Stromal cell of bone marrow (primary cell): ENCODE measurements around the gene SLC13A4.
"Not testable (repeated sequence)": the region's sequence is repeated elsewhere in the genome, so short reads cannot be mapped to it uniquely, and the experiment has no call there.

Source experiments
- DNase-seq: peaks from one replicate; pipeline ENCODE4 v3.0.0-alpha.2; 2012; ENCODE audit warnings: low read depth

SLC13A4 gene

GRCh38 chr7:135692055-135692454, 35.9 kb downstream of the SLC13A4 start:
- DNase-seq = no peak

GRCh38 chr7:135690566-135690965, 37.4 kb downstream of the SLC13A4 start:
- DNase-seq = peak; percentile 27

DNA sequence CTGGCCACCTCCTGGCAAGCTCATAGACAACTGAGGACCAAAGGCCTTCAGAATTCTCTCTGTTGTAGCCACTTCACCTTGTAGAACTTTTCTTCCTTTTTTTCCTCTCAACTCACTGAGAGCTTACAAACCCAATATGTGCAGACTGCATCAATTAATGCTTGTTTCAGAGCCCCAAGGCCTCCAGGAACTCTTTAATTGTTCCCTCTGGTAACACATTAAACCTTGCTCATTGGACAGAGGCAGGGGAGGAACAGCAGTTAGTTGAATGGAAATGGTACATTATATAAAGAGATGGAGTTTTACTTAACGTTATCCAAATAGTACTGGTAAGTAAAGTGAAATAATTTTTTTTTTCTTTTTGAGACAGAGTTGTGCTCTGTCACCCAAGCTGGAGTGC, 40.5 kb downstream of the SLC13A4 start:
- no peak for DNase-seq

DNA sequence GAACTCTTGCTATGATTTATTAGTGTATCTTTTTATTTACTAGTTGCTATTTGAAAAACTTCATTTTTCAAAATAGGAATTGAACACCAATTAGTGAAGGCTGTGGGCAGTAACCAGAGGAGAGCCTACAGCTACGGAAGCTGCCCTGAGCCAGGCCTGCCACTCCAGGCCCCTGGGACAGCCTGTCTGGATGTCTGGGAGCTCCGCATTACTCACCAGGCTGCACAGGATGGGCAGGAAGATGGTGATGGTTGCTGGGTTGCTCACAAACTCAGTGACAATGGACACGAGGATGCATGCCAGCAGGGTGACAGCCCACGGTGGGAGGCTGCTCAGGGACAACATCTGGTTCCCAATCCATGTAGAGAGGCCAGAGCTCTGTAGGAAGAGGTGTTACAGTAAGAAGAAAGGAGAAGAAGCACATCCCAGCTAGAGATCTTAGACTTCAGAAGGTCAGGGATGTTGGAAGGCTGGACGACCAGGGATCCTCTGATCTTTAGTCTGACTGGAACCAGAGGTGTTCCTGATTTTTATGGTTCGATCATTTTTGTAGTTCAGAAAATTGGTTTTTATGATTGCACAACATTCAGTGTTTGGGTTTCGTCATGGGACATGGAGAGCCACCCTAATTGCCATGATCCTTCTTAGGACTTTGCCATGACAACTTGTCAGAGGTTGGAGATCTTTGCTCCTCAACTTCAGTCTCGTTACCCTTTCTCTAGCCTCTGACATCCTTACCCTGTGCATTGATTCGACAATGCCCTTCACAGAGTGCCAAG, 42.5 kb downstream of the SLC13A4 start:
- DNase-seq = no peak

- DNase-seq = no peak
These were observed 43.3 kb downstream of the SLC13A4 start for GRCh38 chr7:135684699-135685098.

DNA sequence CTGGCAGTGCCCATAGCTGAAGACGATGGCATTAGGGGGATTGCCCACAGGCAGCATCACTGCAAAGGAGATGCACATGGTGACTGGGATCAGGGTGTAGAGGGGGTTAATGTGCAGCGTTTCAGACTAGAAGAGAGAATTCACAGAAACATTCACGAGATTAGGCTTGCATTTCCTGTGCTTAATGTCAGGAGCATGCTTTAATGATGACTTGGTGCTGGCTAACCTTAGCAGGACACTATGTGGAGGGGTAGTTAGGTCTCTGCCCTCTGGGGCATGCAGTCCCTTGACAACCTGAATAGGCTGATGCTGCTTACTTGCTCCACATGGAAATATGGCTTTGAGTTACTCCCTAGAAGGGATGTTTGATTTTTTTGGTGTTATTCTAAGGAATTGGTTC, 43.9 kb downstream of the SLC13A4 start:
- no peak for DNase-seq

DNA sequence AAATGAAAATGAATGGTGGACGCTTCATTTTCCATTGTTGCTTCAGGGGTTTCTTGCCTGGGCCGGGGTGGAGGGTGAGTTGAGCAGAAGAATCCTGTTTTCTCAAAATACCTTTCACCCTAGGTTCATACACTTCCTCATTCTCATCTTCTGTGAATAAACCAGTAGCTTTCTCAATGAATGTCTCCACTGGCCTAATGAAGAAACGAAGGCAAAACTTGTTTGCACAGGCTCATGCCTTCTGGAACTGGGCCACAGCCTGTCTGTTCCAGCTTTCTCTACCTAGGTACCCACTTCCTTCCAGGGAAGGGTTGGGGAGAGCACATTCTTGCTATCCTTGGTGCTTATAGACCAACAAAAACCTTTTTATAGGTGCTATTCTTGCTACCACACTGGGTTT, 44.4 kb downstream of the SLC13A4 start:
- no peak for DNase-seq

GRCh38 chr7:135682191-135682590, 45.8 kb downstream of the SLC13A4 start:
- DNase-seq = no peak

- no peak for DNase-seq
These were observed 46.2 kb downstream of the SLC13A4 start for GRCh38 chr7:135681762-135682161.

DNA sequence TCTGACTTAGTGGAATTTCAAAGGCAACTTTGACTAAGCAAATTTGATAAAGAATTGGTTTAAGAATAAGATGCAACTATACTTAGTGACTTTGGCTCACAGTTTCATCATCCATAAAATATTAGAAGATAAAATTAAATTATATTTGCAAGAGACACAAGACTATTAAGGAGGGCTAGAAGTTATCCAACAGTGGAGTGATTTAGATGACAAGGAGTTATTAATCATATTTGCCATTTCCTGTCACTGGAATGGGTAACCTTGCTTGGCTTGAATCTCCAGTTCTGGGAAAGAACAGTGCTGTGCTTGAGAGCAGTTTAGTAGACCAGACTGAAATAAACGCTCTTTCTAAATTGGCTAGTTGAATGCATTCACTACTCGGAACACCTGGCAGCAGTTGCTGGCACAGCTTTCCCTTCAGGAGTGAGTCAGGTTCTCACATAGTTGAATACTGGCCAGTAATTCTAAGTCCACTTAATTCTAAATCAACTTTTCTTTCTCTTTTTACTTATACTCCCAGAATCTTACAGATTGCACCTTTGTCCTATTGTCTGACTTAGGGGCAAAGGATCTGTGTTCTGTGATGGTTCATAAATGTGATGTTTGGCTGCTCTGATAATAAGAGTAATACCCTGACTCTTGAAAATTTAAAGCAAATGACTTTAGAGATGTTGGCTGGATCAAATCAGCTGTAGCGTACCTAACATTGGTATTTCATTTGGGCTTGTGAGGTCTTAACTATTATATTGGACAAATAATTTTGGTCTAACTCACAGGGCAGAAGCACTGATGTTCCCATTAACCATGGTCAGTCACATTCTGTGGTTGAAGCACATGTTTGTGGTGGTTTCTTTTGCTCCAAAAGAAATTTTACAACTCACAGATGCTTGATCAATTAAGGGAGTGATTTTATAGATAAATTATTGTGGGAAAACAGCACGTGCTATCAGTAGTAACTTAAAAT, 49.1 kb downstream of the SLC13A4 start:
- DNase-seq = no peak

GRCh38 chr7:135673360-135673706, 54.7 kb downstream of the SLC13A4 start:
- DNase-seq = no peak

GRCh38 chr7:135672560-135673359, 55.2 kb downstream of the SLC13A4 start:
- DNase-seq = peak; percentile 65

DNA sequence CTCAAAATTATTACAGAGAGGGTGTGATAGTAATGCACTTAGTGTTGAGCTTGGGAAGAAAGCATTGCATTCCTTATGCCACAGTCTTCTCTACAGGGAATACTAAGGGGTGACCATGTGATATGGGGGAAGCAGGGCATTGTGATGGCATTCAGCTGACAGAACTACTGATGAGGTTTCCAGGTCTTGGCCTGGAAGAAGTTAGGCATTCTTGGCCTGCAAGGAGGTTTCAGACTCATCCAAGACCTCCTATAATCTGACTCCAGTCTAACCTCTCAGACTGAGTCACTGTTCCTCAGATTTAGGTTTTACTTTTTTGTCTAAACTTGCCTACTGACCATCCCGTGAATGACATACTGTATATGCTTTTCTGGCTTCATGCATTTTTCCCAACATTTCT, 57.8 kb downstream of the SLC13A4 start:
- peak; percentile 82 for DNase-seq

DNA sequence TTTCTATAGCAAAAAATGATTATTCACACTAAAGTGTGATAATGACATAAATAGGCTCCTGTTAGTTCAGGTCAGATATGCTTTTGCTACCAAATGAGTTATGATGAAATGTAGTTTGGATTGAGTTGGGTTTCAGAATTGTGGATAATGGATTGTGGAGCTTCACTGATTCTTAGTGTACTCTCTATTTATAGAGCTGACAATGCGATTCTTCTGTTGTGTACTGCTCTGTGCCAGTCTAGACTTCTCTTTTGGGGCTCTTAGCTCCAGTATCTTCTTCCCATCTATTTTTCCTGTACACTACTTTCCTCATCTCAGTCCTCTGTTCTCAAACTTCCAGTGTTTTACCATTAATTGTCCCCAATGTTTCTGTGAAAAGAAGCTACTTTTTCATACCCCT, 58.2 kb downstream of the SLC13A4 start:
- DNase-seq = no peak

DNA sequence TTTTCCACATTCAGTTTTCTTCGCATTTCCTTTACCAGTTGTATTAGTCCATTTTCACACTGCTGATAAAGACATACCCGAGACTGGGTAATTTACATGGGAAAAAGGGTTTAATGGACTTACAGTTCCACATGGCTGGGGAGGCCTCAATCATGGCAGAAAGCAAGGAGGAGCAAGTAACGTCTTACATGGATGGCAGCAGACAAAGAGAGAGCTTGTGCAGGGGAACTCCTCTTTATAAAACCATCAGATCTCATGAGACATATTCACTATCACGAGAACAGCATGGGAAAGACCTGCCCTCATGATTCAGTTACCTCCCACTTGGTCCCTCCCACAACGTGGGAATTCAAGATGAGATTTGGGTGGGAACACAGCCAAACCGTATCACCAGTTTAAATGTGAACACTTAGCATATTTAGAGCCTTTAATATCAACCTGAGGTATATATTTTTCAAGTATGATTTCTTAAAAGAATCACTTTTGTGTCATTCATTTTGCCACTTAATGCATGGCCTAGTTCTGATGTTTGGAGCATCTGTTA, 59.1 kb downstream of the SLC13A4 start:
- not testable (repeated sequence) for DNase-seq

GRCh38 chr7:135667626-135668025, 60.4 kb downstream of the SLC13A4 start:
- not testable (repeated sequence) for DNase-seq

GRCh38 chr7:135666846-135667245, 61.1 kb downstream of the SLC13A4 start:
- DNase-seq = no peak

GRCh38 chr7:135666156-135666555, 61.8 kb downstream of the SLC13A4 start:
- DNase-seq = no peak

DNA sequence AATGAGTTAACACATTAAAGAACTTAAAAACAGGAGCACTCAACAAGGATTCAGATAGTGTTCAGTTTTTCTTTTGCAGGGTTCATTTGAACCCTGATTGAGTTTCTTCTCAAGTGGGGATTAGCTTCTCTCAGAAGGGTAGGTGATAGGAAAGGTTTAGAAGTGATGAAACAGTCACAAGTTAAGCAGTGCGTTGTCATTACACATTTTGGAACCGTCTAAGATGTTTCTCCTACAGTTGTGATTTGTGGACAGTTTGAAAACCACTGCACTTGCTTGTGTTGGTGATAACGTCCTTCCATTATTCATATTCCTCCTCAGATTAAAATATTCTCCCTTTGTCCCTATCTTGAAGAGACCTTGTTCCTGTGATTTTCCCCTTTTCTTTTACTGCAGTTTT, 62.9 kb downstream of the SLC13A4 start:
- no peak for DNase-seq

DNA sequence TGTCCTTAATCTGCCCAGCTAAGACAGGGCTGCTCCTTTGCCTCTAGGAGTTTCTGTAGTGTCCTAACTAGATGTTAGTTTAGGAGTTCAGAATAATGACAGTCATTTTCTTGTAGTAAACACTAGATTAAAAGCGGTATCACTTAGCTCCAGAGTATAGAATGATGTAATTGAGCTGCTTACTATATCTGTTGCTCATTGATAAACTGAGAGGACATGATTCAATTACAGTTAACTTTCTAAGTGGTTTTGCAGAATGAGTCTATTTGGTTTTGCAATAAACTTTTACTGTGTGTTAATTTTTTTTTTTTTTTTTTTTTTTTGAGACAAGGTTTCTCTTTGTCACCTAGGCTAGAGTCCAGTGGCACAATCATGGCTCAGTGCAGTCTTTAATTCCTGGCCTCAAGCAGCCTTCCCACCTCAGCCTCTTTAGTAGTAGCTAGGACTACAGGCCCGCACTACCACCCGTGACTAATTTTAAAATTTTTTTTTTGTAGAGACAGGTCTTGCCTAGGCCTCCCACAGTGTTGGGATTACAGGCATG, 63.9 kb downstream of the SLC13A4 start:
- no peak for DNase-seq

GRCh38 chr7:135662373-135663114, 65.4 kb downstream of the SLC13A4 start, which contains the start of gene STMP1:
STMP1 (plus strand) TSS chr7:135662514.
- peak; percentile 86 for DNase-seq
